ENCODE data around the gene CDX2.

- TF ChIP-seq, protein P1, sequence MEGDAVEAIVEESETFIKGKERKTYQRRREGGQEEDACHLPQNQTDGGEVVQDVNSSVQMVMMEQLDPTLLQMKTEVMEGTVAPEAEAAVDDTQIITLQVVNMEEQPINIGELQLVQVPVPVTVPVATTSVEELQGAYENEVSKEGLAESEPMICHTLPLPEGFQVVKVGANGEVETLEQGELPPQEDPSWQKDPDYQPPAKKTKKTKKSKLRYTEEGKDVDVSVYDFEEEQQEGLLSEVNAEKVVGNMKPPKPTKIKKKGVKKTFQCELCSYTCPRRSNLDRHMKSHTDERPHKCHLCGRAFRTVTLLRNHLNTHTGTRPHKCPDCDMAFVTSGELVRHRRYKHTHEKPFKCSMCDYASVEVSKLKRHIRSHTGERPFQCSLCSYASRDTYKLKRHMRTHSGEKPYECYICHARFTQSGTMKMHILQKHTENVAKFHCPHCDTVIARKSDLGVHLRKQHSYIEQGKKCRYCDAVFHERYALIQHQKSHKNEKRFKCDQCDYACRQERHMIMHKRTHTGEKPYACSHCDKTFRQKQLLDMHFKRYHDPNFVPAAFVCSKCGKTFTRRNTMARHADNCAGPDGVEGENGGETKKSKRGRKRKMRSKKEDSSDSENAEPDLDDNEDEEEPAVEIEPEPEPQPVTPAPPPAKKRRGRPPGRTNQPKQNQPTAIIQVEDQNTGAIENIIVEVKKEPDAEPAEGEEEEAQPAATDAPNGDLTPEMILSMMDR (IDR thresholded peaks at IDR 0.05) = no peak
- no peak for TF ChIP-seq POLR2AphosphoS5 (IDR thresholded peaks at IDR 0.05)
- TF ChIP-seq EP300 (IDR thresholded peaks at IDR 0.05) = no peak
- no peak for TF ChIP-seq POLR2A (IDR thresholded peaks at IDR 0.05)
Measured at GRCh38 chr13:27972478-27972820, 3.3 kb upstream of the CDX2 start.
